HG03135 (cell line): ENCODE data around the gene HSD17B12.
A peak's percentile ranks its signal among the peaks of the same experiment; 100 is the strongest.

Experiments
- ATAC-seq: cut with Tn5 transposase; IDR thresholded peaks from one replicate; pipeline ENCODE4 v1.9.1; 2021; ENCODE audit warnings: mild to moderate bottlenecking, moderate library complexity; ENCODE audit not compliant: unreplicated experiment

Gene HSD17B12

DNA sequence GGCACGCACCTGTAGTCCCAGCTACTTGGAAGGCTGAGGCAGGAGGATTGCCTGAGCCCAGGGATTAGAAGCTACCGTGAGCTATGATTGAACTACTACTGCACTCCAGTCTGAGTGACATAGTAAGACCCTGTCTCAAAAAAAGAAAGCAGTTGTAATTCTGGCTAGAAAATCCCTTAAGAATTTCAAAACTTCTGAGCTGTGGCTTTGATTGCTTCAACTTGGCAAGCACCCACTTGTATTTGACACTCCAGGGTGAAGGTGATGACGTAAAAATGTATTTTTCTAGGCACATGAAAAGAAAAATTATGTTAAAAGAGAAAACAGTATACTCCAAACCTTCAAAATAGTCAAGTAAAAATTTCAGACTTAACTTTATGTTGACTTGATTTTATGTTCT lies 176.5 kb downstream of the HSD17B12 start:
- no peak for ATAC-seq

DNA sequence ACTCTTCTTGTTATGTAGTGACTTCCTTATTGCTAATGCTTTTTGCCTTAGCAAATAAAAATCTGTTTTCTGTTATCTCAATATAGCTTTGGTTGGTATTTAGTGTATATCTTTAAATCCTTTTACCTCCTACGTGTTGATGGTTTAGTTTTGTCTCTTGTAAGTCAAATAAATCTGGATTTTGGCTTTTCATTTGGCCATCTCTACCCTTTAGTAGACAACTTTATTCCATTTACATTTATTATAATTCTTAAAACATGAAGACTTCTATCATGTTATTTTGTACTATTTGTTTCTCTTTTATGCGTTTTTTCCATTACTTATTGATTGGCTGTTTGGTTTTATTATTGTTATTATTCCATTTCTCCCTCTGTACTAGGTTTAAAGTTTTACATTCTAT lies 180.6 kb downstream of the HSD17B12 start:
- ATAC-seq, result no peak

DNA sequence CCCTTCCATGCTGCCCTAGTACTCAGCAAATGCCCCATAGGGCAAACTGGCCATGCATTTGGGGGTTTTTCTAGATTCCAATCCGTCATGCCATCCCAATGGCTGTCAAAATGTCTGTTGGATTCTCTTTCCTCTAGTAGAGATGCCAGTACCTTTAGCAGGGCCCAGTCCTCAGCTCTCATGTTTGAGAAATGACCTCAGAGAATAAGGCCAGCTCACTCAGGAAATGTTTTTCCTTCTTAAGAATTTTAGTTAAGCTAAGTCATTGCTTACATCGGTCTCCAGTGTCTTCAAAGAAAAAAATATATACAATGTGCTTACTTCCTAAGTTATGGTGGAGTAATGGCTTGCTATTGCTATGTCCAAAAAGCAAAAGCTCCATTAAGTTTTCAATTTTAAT lies 186.0 kb downstream of the HSD17B12 start:
- ATAC-seq, result no peak

DNA sequence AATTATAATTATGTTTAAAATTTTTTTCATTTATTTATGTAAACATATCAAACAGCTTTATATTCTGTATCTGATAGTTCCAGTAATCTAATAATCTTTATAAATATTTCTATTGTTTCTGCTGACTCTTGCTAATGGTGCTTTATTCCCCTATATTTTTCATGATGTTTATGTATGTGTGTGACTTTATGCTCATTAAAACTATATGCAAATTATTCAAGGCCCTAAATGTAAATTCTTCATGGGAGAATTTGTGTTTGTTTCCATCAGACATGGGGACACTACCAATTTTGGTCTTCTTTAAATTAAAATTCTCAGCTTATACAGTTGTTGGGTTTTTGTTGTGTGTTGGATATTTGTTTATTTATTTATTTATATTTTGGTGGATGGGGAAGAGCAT lies 186.4 kb downstream of the HSD17B12 start:
- no peak for ATAC-seq

DNA sequence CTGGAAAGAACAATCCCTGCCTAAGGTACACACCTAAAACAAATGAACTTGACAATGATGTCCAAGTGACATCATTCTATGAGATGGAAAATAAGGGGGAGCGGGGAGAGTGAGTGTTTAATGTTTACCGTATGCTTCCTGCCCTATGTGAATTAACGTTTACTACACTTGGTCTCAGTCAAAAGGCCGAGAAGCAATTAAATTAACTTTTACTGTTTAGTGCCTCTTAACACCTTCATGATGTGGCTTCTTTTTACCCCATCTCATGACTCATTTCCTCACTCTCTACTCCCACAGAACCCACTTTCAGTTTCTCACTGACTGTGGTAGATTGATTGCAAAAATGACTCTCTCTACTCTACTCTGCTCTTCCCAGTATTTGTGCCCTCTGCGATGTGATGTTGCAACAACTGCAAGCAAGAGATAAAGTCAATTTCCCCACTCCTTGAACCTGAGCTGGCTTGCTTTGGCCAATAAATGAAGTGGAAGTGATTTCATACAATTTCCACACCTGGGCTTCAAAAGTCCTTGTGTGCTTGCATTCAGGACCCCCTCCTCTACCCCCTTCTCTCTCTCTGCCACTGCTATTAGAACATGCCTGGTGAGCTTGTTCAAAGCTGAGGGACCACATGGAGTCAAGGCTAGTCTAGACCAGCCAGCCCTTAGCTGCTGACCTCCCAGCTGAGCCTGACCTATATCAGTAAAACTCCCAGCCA lies 188.5 kb downstream of the HSD17B12 start:
- ATAC-seq, result peak; percentile 100

- no peak for ATAC-seq
Measured at GRCh38 chr11:43871051-43871450, 190.5 kb downstream of the HSD17B12 start.

DNA sequence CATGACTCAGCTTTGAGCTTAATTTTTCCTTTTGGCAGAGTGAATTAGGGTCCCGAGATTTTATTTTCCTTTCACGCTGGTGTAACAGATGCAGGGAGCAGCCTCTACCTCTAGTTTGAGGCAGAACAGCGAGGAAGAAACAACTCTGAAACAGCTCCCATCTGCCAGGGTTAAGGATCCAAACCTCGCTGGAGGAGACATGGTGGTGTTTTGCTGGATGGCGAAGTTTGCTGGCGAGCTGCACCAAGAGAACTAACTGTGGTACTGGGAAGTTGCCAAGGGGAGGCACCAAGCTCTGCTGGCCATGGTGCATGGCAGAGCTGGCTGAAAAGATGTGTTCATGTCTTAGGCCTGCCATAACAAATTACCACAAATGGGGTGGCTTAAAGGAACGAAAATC lies 192.5 kb downstream of the HSD17B12 start:
- no peak for ATAC-seq

- ATAC-seq, result no peak
Measured at GRCh38 chr11:43874078-43874477, 193.5 kb downstream of the HSD17B12 start.

- ATAC-seq, result peak; percentile 65
Measured at GRCh38 chr11:43874738-43875137, 194.2 kb downstream of the HSD17B12 start.

- no peak for ATAC-seq
Measured at GRCh38 chr11:43879789-43880639, 199.5 kb downstream of the HSD17B12 start.

GRCh38 chr11:43880640-43881159 lies 200.2 kb downstream of the HSD17B12 start, which contains the start of gene ALKBH3:
ALKBH3 (plus strand) TSS chr11:43880831; CDS start chr11:43882653, 1,822 bp downstream.
- peak; percentile 97 for ATAC-seq

GRCh38 chr11:43892851-43893250 lies 212.3 kb downstream of the HSD17B12 start:
- no peak for ATAC-seq

DNA sequence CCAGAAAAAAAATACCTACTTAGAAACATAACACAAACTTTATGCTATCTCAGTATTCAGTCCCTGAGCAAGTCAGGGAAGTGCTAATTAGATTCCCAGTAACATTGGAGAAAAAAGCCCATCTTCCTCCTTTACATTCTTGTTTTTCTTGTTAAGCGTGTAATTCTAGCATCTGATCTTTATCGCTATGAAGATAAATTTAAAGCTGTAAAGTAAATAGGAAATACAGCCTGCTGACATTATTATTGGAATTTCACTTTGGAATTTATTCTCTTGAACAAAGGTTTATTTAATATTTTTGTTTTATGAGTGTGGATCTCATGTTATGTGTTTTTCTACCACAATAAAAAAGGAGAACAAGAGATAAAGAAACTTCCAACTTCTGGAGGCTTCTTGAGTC lies 214.0 kb downstream of the HSD17B12 start:
- no peak for ATAC-seq

DNA sequence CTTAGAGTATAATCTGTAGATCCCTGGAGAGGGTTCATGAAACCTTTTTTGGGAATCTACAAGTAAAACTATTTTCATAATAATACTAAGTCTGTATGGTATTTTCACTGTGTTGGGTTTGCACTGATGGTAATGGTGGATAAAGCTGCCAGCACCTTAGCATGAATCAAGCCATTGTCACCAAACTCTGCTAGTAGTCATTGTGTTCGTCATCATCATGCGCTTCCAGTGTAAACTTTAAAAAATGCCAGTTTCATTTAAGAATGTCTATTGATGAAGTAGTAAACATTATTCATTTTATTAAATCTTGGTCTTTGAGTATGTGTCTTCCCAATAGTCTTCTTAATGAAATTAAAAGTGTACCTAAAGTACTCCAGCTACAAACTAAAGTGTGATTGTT lies 215.1 kb downstream of the HSD17B12 start:
- ATAC-seq, result no peak

GRCh38 chr11:43898574-43898973 lies 218.0 kb downstream of the HSD17B12 start:
- no peak for ATAC-seq

DNA sequence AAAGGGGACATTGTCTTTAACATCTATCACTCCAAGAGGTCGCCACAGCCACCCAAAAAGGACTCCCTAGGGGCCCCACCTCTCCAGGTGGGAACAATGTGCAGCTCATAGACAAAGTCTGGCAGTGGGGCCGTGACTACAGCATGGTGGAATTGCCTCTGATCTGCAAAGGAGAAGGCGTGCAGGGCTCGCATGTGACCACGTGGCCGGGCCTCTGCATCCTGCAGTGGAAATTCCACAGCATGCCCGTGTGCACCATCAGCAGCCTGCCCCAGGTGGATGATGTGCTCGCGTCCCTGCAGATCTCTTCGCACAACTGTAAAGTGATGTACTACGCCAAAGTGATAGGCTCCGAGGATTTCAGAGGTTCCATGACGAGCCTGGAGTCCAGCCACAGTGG lies 218.6 kb downstream of the HSD17B12 start:
- ATAC-seq, result no peak

- ATAC-seq, result no peak
Measured at GRCh38 chr11:43901551-43901950, 221.0 kb downstream of the HSD17B12 start.

DNA sequence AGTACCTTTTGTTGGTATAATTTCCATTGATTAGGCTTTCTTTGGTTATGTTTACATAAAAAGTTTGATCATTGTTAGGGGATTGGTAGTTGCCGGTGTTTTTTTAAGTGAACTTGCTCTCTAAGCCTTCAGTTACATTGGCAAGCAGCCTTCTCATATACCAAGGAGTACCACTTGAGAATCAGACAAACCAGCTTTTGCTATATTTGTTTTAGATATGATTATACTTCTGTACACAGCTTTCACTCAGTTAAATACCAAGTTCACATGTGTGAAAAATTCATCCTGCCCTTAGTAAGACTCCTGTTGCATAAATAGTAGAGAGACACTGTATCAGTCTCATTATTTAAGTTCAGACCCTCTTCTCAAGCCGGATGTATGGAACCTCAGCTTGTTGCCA lies 222.5 kb downstream of the HSD17B12 start:
- no peak for ATAC-seq

DNA sequence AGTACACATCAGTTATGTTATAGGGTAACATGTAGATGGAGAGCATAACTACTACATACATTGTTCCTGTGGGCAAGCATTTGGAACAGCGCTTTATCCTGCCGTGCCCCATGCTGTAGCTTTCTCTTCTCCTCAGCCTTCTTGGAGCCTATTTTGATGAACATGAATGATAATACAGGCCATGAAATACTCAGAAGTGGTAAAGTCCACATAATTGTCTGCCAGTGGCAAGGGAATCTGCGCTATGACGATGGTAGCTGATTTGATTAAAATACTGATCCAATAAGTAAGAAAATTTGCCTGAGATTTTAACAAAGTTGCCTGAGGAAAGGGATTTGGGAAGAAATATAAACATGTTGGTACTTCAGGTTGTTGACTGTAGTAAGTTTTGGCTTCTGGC lies 223.4 kb downstream of the HSD17B12 start:
- no peak for ATAC-seq

GRCh38 chr11:43904742-43905535 lies 224.4 kb downstream of the HSD17B12 start:
- ATAC-seq, result no peak

- ATAC-seq, result no peak
Measured at GRCh38 chr11:43905813-43906241, 225.3 kb downstream of the HSD17B12 start.
